OCI-LY7 (cell line): ENCODE data around the gene NENF. TPM values are rescaled to one million over a fixed set of nuclear protein-coding genes. Genes with fewer than 3 reads are reported as not detected.
A peak's percentile ranks its signal among the peaks of the same experiment; 100 is the strongest.

Experiments used
- Bru-seq: library from RNA; stranded (reverse); fragments of 400-500 nt; gene quantifications from one replicate; lab custom pipeline; 2021; lab: Mats Ljungman, UMichigan
- BruChase-seq, 2 experiments: library from RNA; stranded (reverse); fragments of 400-500 nt; gene quantifications; one replicate each; lab custom pipeline; 2021; lab: Mats Ljungman, UMichigan
- BruUV-seq: library from RNA; stranded (reverse); fragments of 400-500 nt; replicated peaks from 2 replicates; lab custom pipeline; 2021; lab: Mats Ljungman, UMichigan
- CTCF ChIA-PET: fragments of 300-600 bp; sonication (Branson Sonifier 250); formaldehyde crosslinking; loops from one replicate; lab custom pipeline; 2022; ENCODE audit warnings: antibody characterized with exemption; ENCODE audit not compliant: unreplicated experiment; lab: Charles Lee
- POLR2A ChIA-PET: fragments of 300-600 bp; sonication (Branson Sonifier 250); formaldehyde crosslinking; loops from one replicate; lab custom pipeline; 2022; ENCODE audit warnings: antibody characterized with exemption; lab: Charles Lee
- DNase-seq: peaks from one replicate; pipeline ENCODE4 v3.0.0-alpha.2; 2015; ENCODE audit warnings: low spot score
- H2AFZ ChIP-seq: fragments of 200-600 bp; sonication (generic), shearing (Covaris generic); 2 replicates; pipeline ENCODE4 v1.6.1; 2014; ENCODE audit warnings: mild to moderate bottlenecking, antibody characterized with exemption, low read length, moderate library complexity
- H3K27ac ChIP-seq: fragments of 200-600 bp; sonication (generic); 2 replicates; pipeline ENCODE4 v1.5.1; 2014; ENCODE audit warnings: mixed run types, low read depth, mild to moderate bottlenecking, moderate library complexity, low read length, inconsistent platforms; ENCODE audit not compliant: poor library complexity, severe bottlenecking
- H3K36me3 ChIP-seq: fragments of 200-600 bp; sonication (generic); 2 replicates; pipeline ENCODE4 v1.6.1; 2014; ENCODE audit warnings: mild to moderate bottlenecking, antibody characterized with exemption, low read length, moderate library complexity, mixed read lengths; ENCODE audit not compliant: insufficient read depth
- H3K4me1 ChIP-seq: fragments of 200-600 bp; sonication (generic); 2 replicates; pipeline ENCODE4 v1.5.1; 2014; ENCODE audit warnings: mild to moderate bottlenecking, low read length; ENCODE audit not compliant: insufficient read depth, poor library complexity, severe bottlenecking
- H3K4me2 ChIP-seq: fragments of 200-600 bp; sonication (generic); 2 replicates; pipeline ENCODE4 v1.6.1; 2014; ENCODE audit warnings: mild to moderate bottlenecking, low read length
- H3K4me3 ChIP-seq: fragments of 200-600 bp; sonication (generic); 2 replicates; pipeline ENCODE4 v1.5.1; 2014; ENCODE audit warnings: mild to moderate bottlenecking, low read depth, low read length; ENCODE audit not compliant: poor library complexity, severe bottlenecking
- H3K79me2 ChIP-seq: fragments of 200-600 bp; sonication (generic); 2 replicates; pipeline ENCODE4 v1.6.1; 2016; ENCODE audit warnings: low read depth, mild to moderate bottlenecking, low read length, moderate library complexity, mixed read lengths; ENCODE audit not compliant: insufficient read depth
- H3K9me2 ChIP-seq: fragments of 200-600 bp; sonication (generic); 2 replicates; pipeline ENCODE4 v1.6.1; 2016; ENCODE audit warnings: mild to moderate bottlenecking, low read length, mixed read lengths; ENCODE audit not compliant: insufficient read depth
- H3K9me3 ChIP-seq: fragments of 200-600 bp; sonication (generic); 2 replicates; pipeline ENCODE4 v1.6.1; 2014; ENCODE audit warnings: mild to moderate bottlenecking, mixed run types, low read length, mixed read lengths
- H4K20me1 ChIP-seq: fragments of 200-600 bp; sonication (generic); 2 replicates; pipeline ENCODE4 v1.6.1; 2014; ENCODE audit warnings: mild to moderate bottlenecking, antibody characterized with exemption, low read length, moderate library complexity, mixed read lengths; ENCODE audit not compliant: insufficient read depth
- CTCF ChIP-seq: fragments of 200-600 bp; sonication (generic); conservative IDR thresholded peaks from 2 replicates; pipeline ENCODE4 v1.5.1; 2014; ENCODE audit warnings: mild to moderate bottlenecking, antibody characterized with exemption, low read length, moderate library complexity, mixed read lengths
- EZH2phosphoT487 ChIP-seq: fragments of 200-600 bp; sonication (generic); IDR thresholded peaks from 2 replicates; pipeline ENCODE4 v1.6.1; 2018; ENCODE audit warnings: low read depth, borderline replicate concordance, mild to moderate bottlenecking, mixed run types, antibody characterized with exemption, low read length, moderate library complexity, mixed read lengths
- intact Hi-C: fragments of 100-400 bp; cut with micrococcal nuclease; formaldehyde crosslinking; loops from one replicate; pipeline ENCODE4 v1.10.0; 2022; ENCODE audit not compliant: unreplicated experiment
- long read RNA-seq: library from polyadenylated mRNA; stranded (forward); transcript quantifications from one replicate; pipeline ENCODE4 v2.0.0, GENCODE V29; 2022
- total RNA-seq, 2 experiments: library from RNA; depleted of rRNA in 1 of 2; stranded (reverse); fragments of >200 nt in 1 of 2; shearing (Covaris generic) in 1 of 2; gene quantifications; 2 replicates each; pipeline ENCODE4 v1.2.3, GENCODE V29; 2014 to 2022

The NENF gene
- 12.9 and 15.5 TPM in 2 replicates for total RNA-seq (2014; rRNA removed; shearing (Covaris generic))
- 12.7 and 15.0 TPM in 2 replicates for total RNA-seq (2022)
- percentile 42 among the genes with signal in this experiment for Bru-seq, nascent RNA
- percentile 43 among the genes with signal in this experiment for BruChase-seq, experiment 1, labeled RNA remaining after a 6-hour chase
- BruChase-seq, experiment 2, labeled RNA remaining after a 2-hour chase = percentile 42 among the genes with signal in this experiment
- long read RNA-seq, transcript NENF-201 (4 exons, 949 nt) = major isoform, 22 of 35 reads
- long read RNA-seq, transcript NENF-203 (4 exons, 875 nt) = minor isoform, 5 of 35 reads
- long read RNA-seq, transcript NENF-204 (3 exons, 845 nt) = minor isoform, 8 of 35 reads
- long read RNA-seq, partial matches to known transcripts = 0 of 35 reads
- long read RNA-seq, other reads (novel, unspliced or antisense) = 0 of 35 reads

DNA sequence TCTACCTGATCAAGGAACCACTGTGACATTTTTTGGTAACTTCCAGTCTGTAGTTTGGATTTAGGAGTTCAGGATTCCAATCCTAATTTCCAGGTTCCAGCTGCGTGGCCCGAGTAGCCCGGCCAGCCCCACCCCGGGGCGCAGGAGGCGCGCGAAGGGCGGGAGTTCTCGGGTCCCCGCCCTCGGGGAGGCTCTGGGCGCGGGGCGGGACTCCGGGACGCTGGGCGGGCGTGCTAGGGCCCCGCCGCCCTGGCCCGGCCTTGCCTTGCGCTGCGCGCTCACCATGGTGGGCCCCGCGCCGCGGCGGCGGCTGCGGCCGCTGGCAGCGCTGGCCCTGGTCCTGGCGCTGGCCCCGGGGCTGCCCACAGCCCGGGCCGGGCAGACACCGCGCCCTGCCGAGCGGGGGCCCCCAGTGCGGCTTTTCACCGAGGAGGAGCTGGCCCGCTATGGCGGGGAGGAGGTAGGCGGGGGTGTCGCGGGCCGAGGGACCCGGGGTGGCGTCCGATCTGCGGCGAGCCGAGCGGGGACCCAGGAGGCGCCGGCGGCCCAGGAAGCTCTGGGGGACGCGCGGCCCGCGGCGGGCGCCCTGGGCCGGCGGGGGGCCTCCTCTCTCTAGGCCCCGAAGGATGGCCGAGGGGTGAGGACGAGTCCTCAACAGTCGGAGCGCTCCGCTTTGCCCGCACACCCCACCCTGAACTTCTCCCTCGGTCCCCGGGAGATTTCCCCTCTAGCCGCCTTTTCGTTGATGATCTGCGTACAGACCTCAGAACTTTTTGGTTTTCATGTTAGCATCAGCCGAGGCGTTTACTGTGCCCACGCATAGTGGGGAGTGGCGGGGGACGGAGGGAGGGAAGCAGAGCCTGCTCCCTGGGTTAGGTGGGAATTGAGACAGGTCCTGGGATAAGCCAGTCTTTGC is at the start of gene NENF:
NENF (plus strand) TSS at position 260 of the 916 bp plus-strand sequence; CDS start at position 284, 24 bp downstream.
- Histone ChIP-seq H3K4me3 (peak within 1 kb of the TSS; percentile 73), H3K4me1 (no peaks in the 10 kb centered on the region), H3K9me3 (no peaks in the 10 kb centered on the region), H4K20me1 (no peaks in the 10 kb centered on the region), H3K36me3 (no peaks in the 10 kb centered on the region), H3K27ac (no peak within 1 kb of the TSS), H2AFZ (peak within 1 kb of the TSS; percentile 64), H3K9me2 (no peaks in the 10 kb centered on the region), H3K79me2 (no peaks in the 10 kb centered on the region), H3K4me2 (peak within 1 kb of the TSS; percentile 79)
- BruUV-seq = no TSS peak
- TF ChIP-seq CTCF (no peak), EZH2phosphoT487 (no peak)
- intact Hi-C loops = no loop called here
- peak; percentile 74 for DNase-seq
- POLR2A ChIA-PET = interaction anchor here (0.6 kb wide), 2 partner anchors 78 to 96 kb away, joined by 3 to 5 read pairs; no protein-coding TSS in a partner anchor
- CTCF ChIA-PET = interaction anchor here (1.0 kb wide), 1 partner anchor 23 kb away, joined by 3 read pairs; no protein-coding TSS in a partner anchor

DNA sequence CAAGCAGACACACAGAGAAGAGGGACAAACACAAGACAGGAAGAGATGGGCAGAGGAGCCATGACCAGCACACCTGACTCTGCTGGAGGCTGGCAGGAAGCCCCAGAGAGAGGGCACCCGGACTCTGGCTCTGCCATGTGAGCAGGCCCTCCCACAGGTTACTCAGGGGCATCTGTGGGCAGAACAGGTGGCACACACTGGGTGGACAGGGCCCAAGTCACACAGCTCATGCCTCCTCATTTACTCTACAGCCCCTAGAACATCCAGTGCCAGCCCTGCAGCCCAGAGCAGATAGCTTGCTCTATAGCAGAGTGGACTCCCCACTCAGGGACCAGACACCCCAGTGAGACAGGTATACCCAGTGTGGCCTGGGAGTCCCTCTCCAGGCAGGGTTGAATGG is 46.7 kb upstream of the NENF start:
- BruUV-seq = no TSS peak
- no peaks in the 10 kb centered on the region for H4K20me1 ChIP-seq
- peaks cover 14% of the 10 kb centered on the region for H3K9me3 ChIP-seq
- ChIA-PET CTCF (no interaction called here), POLR2A (no interaction called here)
- H3K4me2 ChIP-seq = no peak overlapping the region
- no peak overlapping the region for H2AFZ ChIP-seq
- H3K9me2 ChIP-seq = no peaks in the 10 kb centered on the region
- intact Hi-C loops = no loop called here
- no peak overlapping the region for H3K27ac ChIP-seq
- TF ChIP-seq EZH2phosphoT487 (no peak), CTCF (no peak)
- DNase-seq = no peak
- H3K4me3 ChIP-seq = no peak overlapping the region
- H3K36me3 ChIP-seq = peaks cover 88% of the 10 kb centered on the region
- no peaks in the 10 kb centered on the region for H3K4me1 ChIP-seq
- peaks cover 5% of the 10 kb centered on the region; the same call in 1 of the 2 replicates for H3K79me2 ChIP-seq
